Adipocyte (in vitro differentiated cells): ENCODE results near the gene PLXNA4.

Experiments used
- DNase-seq: peaks from one replicate; pipeline ENCODE4 v3.0.0-alpha.2; 2015; ENCODE audit warnings: low read depth
- H3K27me3 ChIP-seq: replicated peaks from 2 replicates; pipeline ENCODE4 v1.7.0; 2013; ENCODE audit warnings: mild to moderate bottlenecking, low read length, moderate library complexity; ENCODE audit not compliant: control insufficient read depth, insufficient read depth
- H3K36me3 ChIP-seq: 2 replicates; pipeline ENCODE4 v1.7.0; 2013; ENCODE audit warnings: low read length, mild to moderate bottlenecking, moderate library complexity; ENCODE audit not compliant: control insufficient read depth, insufficient read depth, severe bottlenecking
- H3K4me1 ChIP-seq: 2 replicates; pipeline ENCODE4 v1.7.0; 2013; ENCODE audit warnings: mild to moderate bottlenecking, low read length, moderate library complexity; ENCODE audit not compliant: control insufficient read depth, insufficient read depth
- H3K4me3 ChIP-seq: 2 replicates; pipeline ENCODE4 v1.7.0; 2013; ENCODE audit warnings: mild to moderate bottlenecking, low read length, moderate library complexity
- H3K9ac ChIP-seq: 2 replicates; pipeline ENCODE4 v1.7.0; 2013; ENCODE audit warnings: mild to moderate bottlenecking, low read length, moderate library complexity
- H3K9me3 ChIP-seq: 2 replicates; pipeline ENCODE4 v1.7.0; 2013; ENCODE audit warnings: mild to moderate bottlenecking, low read length, moderate library complexity; ENCODE audit not compliant: control insufficient read depth

PLXNA4 gene

GRCh38 chr7:132225216-132226030 is 350.8 kb downstream of the PLXNA4 start:
- no peaks in the 10 kb centered on the region for H3K9me3 ChIP-seq
- no peaks in the 10 kb centered on the region for H3K4me1 ChIP-seq
- H3K9ac ChIP-seq: no peak overlapping the region
- no peak overlapping the region for H3K4me3 ChIP-seq
- no peaks in the 10 kb centered on the region for H3K27me3 ChIP-seq
- no peak for DNase-seq
- peaks cover 85% of the 10 kb centered on the region for H3K36me3 ChIP-seq

- no peak for DNase-seq
- Histone ChIP-seq H3K27me3 (no peaks in the 10 kb centered on the region), H3K9me3 (no peaks in the 10 kb centered on the region), H3K9ac (no peak overlapping the region), H3K4me3 (no peak overlapping the region), H3K36me3 (peaks cover 93% of the 10 kb centered on the region), H3K4me1 (no peaks in the 10 kb centered on the region)
Measured at GRCh38 chr7:132221356-132221755, 354.9 kb downstream of the PLXNA4 start.

GRCh38 chr7:132220060-132220459 is 356.2 kb downstream of the PLXNA4 start:
- no peaks in the 10 kb centered on the region for H3K27me3 ChIP-seq
- no peak for DNase-seq
- H3K36me3 ChIP-seq: peaks cover 92% of the 10 kb centered on the region
- H3K9me3 ChIP-seq: no peaks in the 10 kb centered on the region
- H3K4me1 ChIP-seq: no peaks in the 10 kb centered on the region
- H3K4me3 ChIP-seq: no peak overlapping the region
- no peak overlapping the region for H3K9ac ChIP-seq

GRCh38 chr7:132218876-132219275 is 357.4 kb downstream of the PLXNA4 start:
- Histone ChIP-seq H3K4me1 (no peaks in the 10 kb centered on the region), H3K36me3 (peaks cover 84% of the 10 kb centered on the region), H3K9ac (no peak overlapping the region), H3K9me3 (no peaks in the 10 kb centered on the region), H3K27me3 (no peaks in the 10 kb centered on the region), H3K4me3 (no peak overlapping the region)
- DNase-seq: no peak

GRCh38 chr7:132216847-132217525 is 359.3 kb downstream of the PLXNA4 start:
- no peaks in the 10 kb centered on the region for H3K27me3 ChIP-seq
- no peak overlapping the region for H3K9ac ChIP-seq
- no peaks in the 10 kb centered on the region for H3K4me1 ChIP-seq
- DNase-seq: no peak
- peaks cover 74% of the 10 kb centered on the region for H3K36me3 ChIP-seq
- no peak overlapping the region for H3K4me3 ChIP-seq
- H3K9me3 ChIP-seq: no peaks in the 10 kb centered on the region

- Histone ChIP-seq H3K9me3 (no peaks in the 10 kb centered on the region), H3K36me3 (peaks cover 67% of the 10 kb centered on the region), H3K4me3 (no peak overlapping the region), H3K9ac (no peak overlapping the region), H3K27me3 (no peaks in the 10 kb centered on the region), H3K4me1 (no peaks in the 10 kb centered on the region)
- DNase-seq: no peak
Measured at GRCh38 chr7:132214452-132214851, 361.8 kb downstream of the PLXNA4 start.

GRCh38 chr7:132213583-132213982 is 362.7 kb downstream of the PLXNA4 start:
- H3K4me3 ChIP-seq: no peak overlapping the region
- no peaks in the 10 kb centered on the region for H3K9me3 ChIP-seq
- no peak for DNase-seq
- H3K4me1 ChIP-seq: no peaks in the 10 kb centered on the region
- no peaks in the 10 kb centered on the region for H3K27me3 ChIP-seq
- H3K36me3 ChIP-seq: peaks cover 67% of the 10 kb centered on the region
- H3K9ac ChIP-seq: no peak overlapping the region

- no peak for DNase-seq
- Histone ChIP-seq H3K36me3 (peaks cover 68% of the 10 kb centered on the region), H3K27me3 (no peaks in the 10 kb centered on the region), H3K4me3 (no peak overlapping the region), H3K9ac (no peak overlapping the region), H3K9me3 (no peaks in the 10 kb centered on the region), H3K4me1 (no peaks in the 10 kb centered on the region)
Measured at GRCh38 chr7:132211971-132212370, 364.3 kb downstream of the PLXNA4 start.

- Histone ChIP-seq H3K9me3 (no peaks in the 10 kb centered on the region), H3K27me3 (no peaks in the 10 kb centered on the region), H3K4me1 (no peaks in the 10 kb centered on the region), H3K36me3 (peaks cover 67% of the 10 kb centered on the region), H3K9ac (no peak overlapping the region), H3K4me3 (no peak overlapping the region)
- DNase-seq: no peak
Measured at GRCh38 chr7:132210821-132211220, 365.4 kb downstream of the PLXNA4 start.

- Histone ChIP-seq H3K9me3 (no peaks in the 10 kb centered on the region), H3K9ac (no peak overlapping the region), H3K4me1 (no peaks in the 10 kb centered on the region), H3K27me3 (no peaks in the 10 kb centered on the region), H3K36me3 (peaks cover 83% of the 10 kb centered on the region), H3K4me3 (no peak overlapping the region)
- no peak for DNase-seq
Measured at GRCh38 chr7:132207782-132208181, 368.5 kb downstream of the PLXNA4 start.

- H3K36me3 ChIP-seq: peaks cover 84% of the 10 kb centered on the region
- DNase-seq: no peak
- no peaks in the 10 kb centered on the region for H3K27me3 ChIP-seq
- H3K9ac ChIP-seq: no peak overlapping the region
- H3K9me3 ChIP-seq: no peaks in the 10 kb centered on the region
- H3K4me3 ChIP-seq: no peak overlapping the region
- no peaks in the 10 kb centered on the region for H3K4me1 ChIP-seq
Measured at GRCh38 chr7:132207211-132207610, 369.1 kb downstream of the PLXNA4 start.
